Sciatic nerve (tissue), 2 donors: ENCODE measurements around the gene TNFAIP8L1. TPM values are rescaled to one million over a fixed set of nuclear protein-coding genes. Genes with fewer than 3 reads are reported as not detected.

Source experiments
- ATAC-seq: fragments of 200-7000 bp; cut with Tn5 transposase; one replicate; pipeline ENCODE4 v1.9.1; 2020; ENCODE audit warnings: mild to moderate bottlenecking, moderate library complexity
- DNase-seq: peaks from one replicate; pipeline ENCODE4 v3.0.0-alpha.2; 2020; ENCODE audit warnings: low spot score
- intact Hi-C: fragments of 100-400 bp; cut with DNase I; formaldehyde crosslinking; loops from one replicate; pipeline ENCODE4 v1.14.2; 2022
- total RNA-seq: library from RNA; stranded (reverse); fragmentation: NEBNext Ultra II Directional; extraction: Animal tissue kit (Norgen Biotek cat#: 25700); gene quantifications from one replicate; pipeline ENCODE4 v1.2.1, GENCODE V29; 2021
- donor health status: DM: no; HTN: no; CAD: no.
- donor health status: DM: no; HTN: no; CAD: no.

The TNFAIP8L1 gene
- total RNA-seq, 1 donor from 2014 or later, result 12.8 TPM

DNA sequence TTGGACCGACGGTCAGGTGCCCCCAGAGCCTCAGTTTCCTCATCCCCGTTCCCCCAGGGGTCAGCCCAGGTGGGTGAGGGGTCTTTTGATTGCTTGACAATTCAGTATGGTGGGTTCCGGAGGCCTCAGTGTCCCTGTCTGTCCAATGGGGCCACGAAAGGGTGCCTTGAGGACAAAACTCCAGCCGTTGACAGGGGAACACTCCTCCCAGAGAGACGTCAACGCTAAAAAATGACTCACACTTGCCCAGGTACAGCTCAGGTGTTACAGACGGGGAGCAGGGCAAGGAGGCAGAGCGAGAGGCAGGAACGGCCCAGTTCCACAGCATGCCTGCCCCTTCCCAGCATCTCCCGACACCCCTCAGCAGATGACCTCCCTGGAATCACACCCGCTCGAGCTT lies 1.8 kb downstream of the TNFAIP8L1 start:
- intact Hi-C loops, result no loop called here
- ATAC-seq (no peak), DNase-seq (no peak)

GRCh38 chr19:4642625-4643024 lies 3.3 kb downstream of the TNFAIP8L1 start:
- DNase-seq, result no peak
- intact Hi-C loops, result no loop called here
- ATAC-seq, result no peak

DNA sequence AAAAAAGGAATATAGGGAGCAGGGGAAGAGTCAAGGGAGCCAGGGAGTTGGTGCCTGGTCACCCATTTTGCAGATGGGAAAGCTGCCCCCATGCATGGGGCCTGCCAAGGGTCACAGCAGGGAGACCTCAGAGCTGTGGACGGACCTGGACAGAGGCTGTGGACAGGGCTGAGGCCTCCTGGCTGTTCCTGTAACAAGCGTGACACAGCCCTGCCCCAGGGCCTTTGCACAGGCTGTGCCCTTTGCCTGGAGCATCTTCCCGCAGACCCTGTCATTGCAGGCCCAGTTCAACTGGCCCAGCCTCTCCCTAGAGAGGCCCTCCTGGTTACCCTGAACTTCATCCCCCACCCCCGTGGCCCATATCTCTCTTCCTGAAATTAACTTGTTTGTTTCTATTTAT lies 6.4 kb downstream of the TNFAIP8L1 start:
- no peak for DNase-seq
- intact Hi-C loops, result no loop called here
- ATAC-seq, result no peak

DNA sequence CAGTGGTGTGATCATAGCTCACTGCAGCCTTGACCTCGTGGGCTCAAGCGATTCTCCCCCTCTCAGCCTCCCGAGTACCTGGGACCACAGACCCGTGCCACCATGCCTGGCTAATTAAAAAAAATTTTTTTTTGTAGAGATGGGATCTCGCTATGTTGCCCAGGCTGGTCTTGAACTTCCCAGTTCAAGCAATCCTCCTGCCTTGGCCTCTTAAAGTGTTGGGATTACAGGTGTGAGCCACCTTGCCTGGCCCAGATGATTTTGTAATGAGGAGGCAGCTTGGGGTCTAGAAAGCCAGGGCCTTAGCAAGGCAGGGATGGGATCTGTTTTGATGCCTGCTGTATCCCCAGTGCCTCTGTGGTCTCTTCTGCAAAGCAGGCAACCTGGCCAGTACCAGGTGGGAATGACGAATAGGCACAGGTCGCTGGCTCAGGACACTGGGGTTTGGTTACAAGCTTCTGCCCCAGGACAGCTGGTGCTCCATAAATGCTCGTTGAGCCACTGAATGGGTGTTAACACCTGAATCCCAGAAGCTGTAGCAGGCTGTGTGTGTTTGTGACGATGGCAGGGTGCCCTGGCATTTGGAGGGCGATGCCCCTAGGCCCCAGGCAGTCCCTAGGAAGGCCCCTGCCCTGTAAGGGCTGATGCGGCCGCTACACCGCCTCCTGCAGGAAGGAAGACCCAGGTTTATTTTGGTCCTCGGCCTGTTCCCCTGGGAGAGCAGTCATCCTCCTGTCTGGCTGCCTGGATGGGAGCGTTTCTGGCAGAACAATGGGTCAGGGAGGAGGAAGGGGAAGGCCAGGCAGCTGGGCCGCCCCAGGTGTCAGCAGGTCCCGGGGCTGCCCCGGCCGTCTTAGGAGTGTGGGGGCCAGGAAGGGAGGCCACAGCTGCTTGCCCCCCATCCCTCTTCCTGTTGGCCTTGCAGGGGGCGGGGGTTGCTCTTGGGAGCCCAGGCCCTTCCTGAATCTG lies 8.6 kb downstream of the TNFAIP8L1 start:
- intact Hi-C loops, result no loop called here
- DNase-seq (peak; percentile 77), ATAC-seq (peak; percentile 90)

GRCh38 chr19:4649392-4650047 lies 10.2 kb downstream of the TNFAIP8L1 start:
- intact Hi-C loops, result no loop called here
- ATAC-seq, result peak; percentile 34
- DNase-seq, result peak; percentile 70

DNA sequence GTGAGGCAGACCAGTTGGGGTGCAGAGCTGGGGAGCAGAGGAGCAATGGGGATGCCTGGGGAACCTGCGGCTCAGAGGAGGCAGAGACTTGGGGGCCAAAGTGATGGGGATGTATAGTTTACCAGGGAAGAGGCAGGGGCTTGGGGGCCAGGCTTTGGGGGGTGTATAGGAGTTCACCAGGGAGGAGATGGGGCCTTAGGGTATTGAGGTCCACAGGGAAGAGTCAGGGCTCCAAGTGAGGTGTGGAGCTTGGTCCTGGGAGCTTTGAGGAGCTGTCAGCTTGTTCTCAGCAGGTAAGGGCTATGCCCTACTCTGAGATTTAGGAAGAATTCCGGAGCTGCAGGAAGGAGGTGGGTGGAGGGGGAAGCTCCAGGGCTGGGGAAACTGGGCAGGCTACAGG lies 10.8 kb downstream of the TNFAIP8L1 start:
- no peak for DNase-seq
- intact Hi-C loops, result no loop called here
- no peak for ATAC-seq

GRCh38 chr19:4652075-4652474 lies 12.8 kb downstream of the TNFAIP8L1 start:
- ATAC-seq (no peak), DNase-seq (no peak)
- intact Hi-C loops, result no loop called here

GRCh38 chr19:4653793-4654436 lies 14.6 kb downstream of the TNFAIP8L1 start:
- ATAC-seq, result no peak

GRCh38 chr19:4654437-4655361 lies 15.4 kb downstream of the TNFAIP8L1 start:
- intact Hi-C loops, result no loop called here
- no peak for ATAC-seq
- DNase-seq, result no peak

More at GRCh38 chr19:4653793-4654436, 14.6 kb downstream of the TNFAIP8L1 start:
- no peak for DNase-seq
- intact Hi-C loops, result no loop called here

GRCh38 chr19:4656102-4656501 lies 16.8 kb downstream of the TNFAIP8L1 start:
- intact Hi-C loops, result no loop called here
- ATAC-seq (no peak), DNase-seq (no peak)

DNA sequence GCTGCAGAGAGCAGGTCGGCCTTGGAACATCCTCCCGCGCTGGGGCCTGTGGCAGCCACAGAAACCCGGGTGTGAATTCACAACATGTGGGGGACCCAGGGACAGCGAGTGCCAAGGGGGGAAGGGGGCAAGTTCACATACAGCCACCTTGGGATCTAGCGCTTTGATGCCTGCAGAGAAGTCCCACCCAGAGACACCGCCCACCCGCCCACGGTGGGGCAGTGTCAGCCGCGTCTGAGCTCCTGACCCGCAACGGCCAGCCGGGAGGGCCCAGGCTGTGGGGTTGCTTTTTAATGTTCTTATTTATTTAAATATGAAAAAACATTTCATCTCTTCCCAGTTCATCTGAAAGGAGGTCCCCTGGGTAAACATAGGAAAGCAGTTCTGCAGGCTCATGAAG lies 17.9 kb downstream of the TNFAIP8L1 start:
- ATAC-seq, result no peak
- intact Hi-C loops, result no loop called here
- no peak for DNase-seq

DNA sequence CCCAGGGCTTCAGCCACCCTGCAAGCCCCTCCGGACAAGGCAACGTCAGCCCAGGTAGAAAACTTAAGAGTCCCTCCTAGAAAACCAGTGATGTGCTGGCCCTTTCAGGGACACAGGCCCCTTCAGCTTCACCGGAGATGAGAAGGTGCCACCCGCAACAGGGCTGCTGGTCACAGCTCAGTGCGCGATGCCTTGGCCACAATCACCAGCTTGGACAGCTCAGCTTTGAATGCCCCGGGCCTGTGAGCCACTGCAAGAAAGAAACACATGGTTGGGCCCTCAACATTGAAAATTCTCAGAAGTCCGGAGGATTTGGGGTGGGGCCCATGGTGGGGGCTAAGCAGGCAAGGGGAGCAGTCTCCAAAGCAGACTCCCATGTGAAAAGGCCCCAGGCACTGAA lies 18.5 kb downstream of the TNFAIP8L1 start:
- intact Hi-C loops, result no loop called here
- ATAC-seq (no peak), DNase-seq (no peak)

GRCh38 chr19:4660181-4660791 lies 21.0 kb downstream of the TNFAIP8L1 start:
- peak; percentile 31 for ATAC-seq
- DNase-seq, result no peak
- intact Hi-C loops, result no loop called here

DNA sequence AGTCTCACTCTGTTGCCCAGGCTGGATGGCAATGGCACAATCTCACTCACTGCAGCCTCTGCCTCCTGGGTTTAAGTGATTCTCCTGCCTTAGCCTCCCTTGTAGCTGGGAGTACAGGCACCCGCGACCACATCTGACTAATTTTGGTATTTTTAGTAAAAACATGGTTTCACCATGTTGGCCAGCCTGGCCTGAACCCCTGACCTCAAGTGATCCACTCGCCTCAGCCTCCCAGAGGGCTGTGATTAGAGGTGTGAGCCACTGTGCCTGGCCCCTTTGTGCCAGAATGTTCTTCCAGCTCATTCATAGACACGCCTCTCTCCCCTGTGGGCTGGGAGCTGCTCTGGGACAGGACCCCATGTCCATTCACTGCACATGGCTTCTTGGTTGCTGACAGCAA lies 21.7 kb downstream of the TNFAIP8L1 start:
- no peak for ATAC-seq
- DNase-seq, result no peak
- intact Hi-C loops, result no loop called here

GRCh38 chr19:4662020-4662695 lies 22.8 kb downstream of the TNFAIP8L1 start:
- intact Hi-C loops, result no loop called here
- no peak for DNase-seq
- ATAC-seq, result no peak

GRCh38 chr19:4662812-4663211 lies 23.5 kb downstream of the TNFAIP8L1 start:
- intact Hi-C loops, result no loop called here
- no peak for ATAC-seq
- no peak for DNase-seq

DNA sequence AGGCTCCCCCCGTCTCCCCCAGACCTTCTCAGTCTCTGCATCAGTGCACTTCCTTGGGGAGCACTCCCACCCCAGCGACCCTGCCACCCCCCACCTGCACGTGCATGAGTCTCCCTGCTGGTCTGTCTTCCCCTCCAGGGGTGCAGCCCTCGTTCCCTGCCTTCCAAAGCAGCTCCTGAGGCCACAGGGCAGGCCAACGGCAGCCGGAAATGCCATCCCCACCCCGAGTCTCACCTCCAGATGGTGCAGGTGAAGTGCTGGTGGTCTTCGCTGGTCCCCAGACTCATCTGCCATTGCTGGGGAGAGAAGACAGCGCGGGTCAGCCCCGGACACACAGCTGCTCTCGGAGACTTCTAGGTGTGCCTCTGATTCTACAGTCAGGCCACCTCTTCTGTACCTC lies 25.3 kb downstream of the TNFAIP8L1 start:
- no peak for ATAC-seq
- no peak for DNase-seq
- intact Hi-C loops, result no loop called here
